ENCODE data around the gene KCNK7.

KCNK7 gene

GRCh38 chr11:65611028-65611757 lies 15.6 kb upstream of the KCNK7 start:
- no peak for DNase-seq (ENCODE audit: low read depth)

GRCh38 chr11:65610404-65610803 lies 14.8 kb upstream of the KCNK7 start:
- no peak for DNase-seq (ENCODE audit: low read depth)

GRCh38 chr11:65609665-65610064 lies 14.1 kb upstream of the KCNK7 start:
- no peak for DNase-seq (ENCODE audit: low read depth)

- no peak for DNase-seq (ENCODE audit: low read depth)
These were observed 13.6 kb upstream of the KCNK7 start for GRCh38 chr11:65609229-65609628.

GRCh38 chr11:65607614-65608426 lies 12.2 kb upstream of the KCNK7 start:
- no peak for DNase-seq (ENCODE audit: low read depth)

GRCh38 chr11:65606876-65607613 lies 11.4 kb upstream of the KCNK7 start:
- DNase-seq (ENCODE audit: low read depth) = no peak

GRCh38 chr11:65604258-65604657 lies 8.7 kb upstream of the KCNK7 start:
- DNase-seq (ENCODE audit: low read depth) = no peak

GRCh38 chr11:65599955-65600246 lies 4.3 kb upstream of the KCNK7 start:
- no peak for DNase-seq (ENCODE audit: low read depth)

GRCh38 chr11:65599216-65599954 lies 3.8 kb upstream of the KCNK7 start:
- no peak for DNase-seq (ENCODE audit: low read depth)

GRCh38 chr11:65598258-65598699 lies 2.7 kb upstream of the KCNK7 start:
- no peak for DNase-seq (ENCODE audit: low read depth)

- no peak for DNase-seq (ENCODE audit: low read depth)
These were observed 920 bp upstream of the KCNK7 start for GRCh38 chr11:65596520-65596919.

GRCh38 chr11:65595131-65595530 lies 469 bp downstream of the KCNK7 start:
- no peak for DNase-seq (ENCODE audit: low read depth)

- no peak for DNase-seq (ENCODE audit: low read depth)
These were observed 1.8 kb downstream of the KCNK7 start for GRCh38 chr11:65593518-65594414.

- no peak for DNase-seq (ENCODE audit: low read depth)
These were observed 2.6 kb downstream of the KCNK7 start for GRCh38 chr11:65592858-65593517.

GRCh38 chr11:65591939-65592857 lies 3.4 kb downstream of the KCNK7 start:
- no peak for DNase-seq (ENCODE audit: low read depth)

GRCh38 chr11:65590240-65590738 lies 5.3 kb downstream of the KCNK7 start:
- DNase-seq (ENCODE audit: low read depth) = no peak

GRCh38 chr11:65589444-65590239 lies 6.0 kb downstream of the KCNK7 start:
- DNase-seq (ENCODE audit: low read depth) = no peak

All from stimulated activated CD8-positive, alpha-beta memory T cell treated with anti-CD3 and anti-CD28 coated beads, Interleukin-12 subunit alpha, Interleukin-12 subunit beta, amount 100 ng/mL, for 1 hour (primary cell).